Measurements from ENCODE around the gene TMEM178B.

Gene TMEM178B

GRCh38 chr7:141263983-141264382 is 190.1 kb downstream of the TMEM178B start:
- H2AFZ ChIP-seq (ENCODE audit: low read depth) = no peak overlapping the region
- H3K9ac ChIP-seq = no peak overlapping the region
- H3K79me2 ChIP-seq (ENCODE audit: insufficient read depth, low read depth) = no peaks in the 10 kb centered on the region

GRCh38 chr7:141264511-141264910 is 190.6 kb downstream of the TMEM178B start:
- Histone ChIP-seq H3K4me3 (IDR thresholded peaks at IDR 0.05; ENCODE audit: insufficient read depth, low read depth, low read length) (no peak overlapping the region), H3K79me2 (ENCODE audit: insufficient read depth, low read depth) (no peaks in the 10 kb centered on the region), H3K36me3 (ENCODE audit: insufficient read depth) (no peaks in the 10 kb centered on the region), H3K4me1 (ENCODE audit: low read depth, poor library complexity, severe bottlenecking) (peaks cover 15% of the 10 kb centered on the region), H3K27ac (no peak overlapping the region), H3K9ac (no peak overlapping the region), H3K4me2 (no peak overlapping the region), H2AFZ (ENCODE audit: low read depth) (no peak overlapping the region), H3K27me3 (ENCODE audit: insufficient read depth, low read depth) (no peaks in the 10 kb centered on the region), H4K20me1 (ENCODE audit: insufficient read depth) (no peaks in the 10 kb centered on the region)
- no peak for TF ChIP-seq CTCF (conservative IDR thresholded peaks at IDR 0.05; ENCODE audit: low read depth, low read length)

More at GRCh38 chr7:141263983-141264382, 190.1 kb downstream of the TMEM178B start:
- no peak overlapping the region for H3K4me3 ChIP-seq (IDR thresholded peaks at IDR 0.05; ENCODE audit: insufficient read depth, low read depth, low read length)
- no peaks in the 10 kb centered on the region for H3K36me3 ChIP-seq (ENCODE audit: insufficient read depth)
- no peak for TF ChIP-seq CTCF (conservative IDR thresholded peaks at IDR 0.05; ENCODE audit: low read depth, low read length)
- H3K4me2 ChIP-seq = no peak overlapping the region
- H3K27me3 ChIP-seq (ENCODE audit: insufficient read depth, low read depth) = no peaks in the 10 kb centered on the region
- peaks cover 10% of the 10 kb centered on the region for H3K4me1 ChIP-seq (ENCODE audit: low read depth, poor library complexity, severe bottlenecking)
- H3K27ac ChIP-seq = no peak overlapping the region
- no peaks in the 10 kb centered on the region for H4K20me1 ChIP-seq (ENCODE audit: insufficient read depth)

- Histone ChIP-seq H3K4me1 (ENCODE audit: low read depth, poor library complexity, severe bottlenecking) (peaks cover 15% of the 10 kb centered on the region), H3K36me3 (ENCODE audit: insufficient read depth) (no peaks in the 10 kb centered on the region), H3K27ac (no peak overlapping the region), H3K4me3 (IDR thresholded peaks at IDR 0.05; ENCODE audit: insufficient read depth, low read depth, low read length) (no peak overlapping the region), H3K27me3 (ENCODE audit: insufficient read depth, low read depth) (no peaks in the 10 kb centered on the region), H3K79me2 (ENCODE audit: insufficient read depth, low read depth) (no peaks in the 10 kb centered on the region), H4K20me1 (ENCODE audit: insufficient read depth) (no peaks in the 10 kb centered on the region), H2AFZ (ENCODE audit: low read depth) (no peak overlapping the region), H3K4me2 (no peak overlapping the region), H3K9ac (no peak overlapping the region)
- TF ChIP-seq CTCF (conservative IDR thresholded peaks at IDR 0.05; ENCODE audit: low read depth, low read length) = no peak
Observed at GRCh38 chr7:141265668-141266067, 191.8 kb downstream of the TMEM178B start.

GRCh38 chr7:141268614-141269013 is 194.8 kb downstream of the TMEM178B start:
- no peaks in the 10 kb centered on the region for H3K36me3 ChIP-seq (ENCODE audit: insufficient read depth)
- no peak overlapping the region for H3K9ac ChIP-seq
- no peak for TF ChIP-seq CTCF (conservative IDR thresholded peaks at IDR 0.05; ENCODE audit: low read depth, low read length)
- no peaks in the 10 kb centered on the region for H3K79me2 ChIP-seq (ENCODE audit: insufficient read depth, low read depth)
- H3K27me3 ChIP-seq (ENCODE audit: insufficient read depth, low read depth) = no peaks in the 10 kb centered on the region
- peaks cover 15% of the 10 kb centered on the region for H3K4me1 ChIP-seq (ENCODE audit: low read depth, poor library complexity, severe bottlenecking)
- H4K20me1 ChIP-seq (ENCODE audit: insufficient read depth) = no peaks in the 10 kb centered on the region
- peak overlapping the region; percentile 11; the same call in 1 of the 2 replicates for H2AFZ ChIP-seq (ENCODE audit: low read depth)
- no peak overlapping the region for H3K4me3 ChIP-seq (IDR thresholded peaks at IDR 0.05; ENCODE audit: insufficient read depth, low read depth, low read length)
- H3K27ac ChIP-seq = peak overlapping the region; percentile 5; the same call in 1 of the 2 replicates
- H3K4me2 ChIP-seq = peak overlapping the region; percentile 22
